Measurements from ENCODE around the gene TAOK3.
"Not testable (repeated sequence)": the region's sequence is repeated elsewhere in the genome, so short reads cannot be mapped to it uniquely, and the experiment has no call there.

TAOK3 gene

GRCh38 chr12:118319627-118320026 lies 53.1 kb downstream of the TAOK3 start:
- TF ChIP-seq CTCF (IDR thresholded peaks at IDR 0.05; ENCODE audit: low read depth, low read length, missing control alignments): no peak
- no peak for DNase-seq (ENCODE audit: extremely low read depth, low read depth)
- no peak overlapping the region for H3K4me3 ChIP-seq (replicated peaks; ENCODE audit: low read depth, low read length)

GRCh38 chr12:118318744-118319143 lies 54.0 kb downstream of the TAOK3 start:
- DNase-seq (ENCODE audit: extremely low read depth, low read depth): no peak
- no peak overlapping the region for H3K4me3 ChIP-seq (replicated peaks; ENCODE audit: low read depth, low read length)
- TF ChIP-seq CTCF (IDR thresholded peaks at IDR 0.05; ENCODE audit: low read depth, low read length, missing control alignments): no peak

- no peak for TF ChIP-seq CTCF (IDR thresholded peaks at IDR 0.05; ENCODE audit: low read depth, low read length, missing control alignments)
- H3K4me3 ChIP-seq (replicated peaks; ENCODE audit: low read depth, low read length): no peak overlapping the region
- DNase-seq (ENCODE audit: extremely low read depth, low read depth): no peak
Measured at GRCh38 chr12:118317729-118318128, 55.0 kb downstream of the TAOK3 start.

GRCh38 chr12:118315821-118316220 lies 56.9 kb downstream of the TAOK3 start:
- no peak overlapping the region for H3K4me3 ChIP-seq (replicated peaks; ENCODE audit: low read depth, low read length)
- no peak for DNase-seq (ENCODE audit: extremely low read depth, low read depth)
- no peak for TF ChIP-seq CTCF (IDR thresholded peaks at IDR 0.05; ENCODE audit: low read depth, low read length, missing control alignments)

- TF ChIP-seq CTCF (IDR thresholded peaks at IDR 0.05; ENCODE audit: low read depth, low read length, missing control alignments): no peak
- no peak overlapping the region for H3K4me3 ChIP-seq (replicated peaks; ENCODE audit: low read depth, low read length)
- DNase-seq (ENCODE audit: extremely low read depth, low read depth): no peak
Measured at GRCh38 chr12:118312578-118312977, 60.1 kb downstream of the TAOK3 start.

GRCh38 chr12:118311666-118312065 lies 61.0 kb downstream of the TAOK3 start:
- H3K4me3 ChIP-seq (replicated peaks; ENCODE audit: low read depth, low read length): no peak overlapping the region
- DNase-seq (ENCODE audit: extremely low read depth, low read depth): no peak
- TF ChIP-seq CTCF (IDR thresholded peaks at IDR 0.05; ENCODE audit: low read depth, low read length, missing control alignments): no peak

GRCh38 chr12:118310320-118310719 lies 62.4 kb downstream of the TAOK3 start:
- H3K4me3 ChIP-seq (replicated peaks; ENCODE audit: low read depth, low read length): no peak overlapping the region
- TF ChIP-seq CTCF (IDR thresholded peaks at IDR 0.05; ENCODE audit: low read depth, low read length, missing control alignments): no peak
- no peak for DNase-seq (ENCODE audit: extremely low read depth, low read depth)

- H3K4me3 ChIP-seq (replicated peaks; ENCODE audit: low read depth, low read length): not testable (repeated sequence)
- peak; percentile 44 for DNase-seq (ENCODE audit: extremely low read depth, low read depth)
Measured at GRCh38 chr12:118308006-118308405, 64.7 kb downstream of the TAOK3 start.

Measured in HFF-Myc (cell line).